PFSK-1 (cell line): ENCODE measurements around the gene TNFRSF1B.

Experiments used
- POLR2AphosphoS5 ChIP-seq: IDR thresholded peaks from 2 replicates; pipeline ENCODE4 v1.6.1; 2012; ENCODE audit warnings: low read depth, mild to moderate bottlenecking, control low read depth, low read length, moderate library complexity
- TAF1 ChIP-seq: IDR thresholded peaks from 2 replicates; pipeline ENCODE4 v1.6.1; 2012; ENCODE audit warnings: low read length, control low read depth, borderline replicate concordance; ENCODE audit not compliant: insufficient read depth

DNA sequence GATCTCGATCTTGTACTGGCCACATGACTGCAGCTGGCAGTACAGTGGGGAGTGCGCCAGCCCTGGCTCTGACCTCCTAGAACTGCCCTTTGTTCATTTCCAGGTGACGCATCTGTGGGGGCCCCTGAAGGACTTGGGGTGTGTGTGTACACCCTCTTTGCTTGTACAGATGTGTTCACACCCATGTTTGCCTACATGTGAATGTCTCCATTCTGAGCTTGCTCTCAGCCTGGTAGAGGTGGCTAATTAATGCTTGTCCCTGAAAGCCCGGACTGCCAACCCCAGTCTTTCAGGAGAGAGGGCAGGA lies 19.8 kb downstream of the TNFRSF1B start:
- TF ChIP-seq POLR2AphosphoS5 (no peak), TAF1 (no peak)
